ENCODE results near the gene VOPP1. TPM values are rescaled to one million over a fixed set of nuclear protein-coding genes. Genes with fewer than 3 reads are reported as not detected.

VOPP1 gene
- total RNA-seq, 1 donor from 2014 or later = 23.7 TPM

DNA sequence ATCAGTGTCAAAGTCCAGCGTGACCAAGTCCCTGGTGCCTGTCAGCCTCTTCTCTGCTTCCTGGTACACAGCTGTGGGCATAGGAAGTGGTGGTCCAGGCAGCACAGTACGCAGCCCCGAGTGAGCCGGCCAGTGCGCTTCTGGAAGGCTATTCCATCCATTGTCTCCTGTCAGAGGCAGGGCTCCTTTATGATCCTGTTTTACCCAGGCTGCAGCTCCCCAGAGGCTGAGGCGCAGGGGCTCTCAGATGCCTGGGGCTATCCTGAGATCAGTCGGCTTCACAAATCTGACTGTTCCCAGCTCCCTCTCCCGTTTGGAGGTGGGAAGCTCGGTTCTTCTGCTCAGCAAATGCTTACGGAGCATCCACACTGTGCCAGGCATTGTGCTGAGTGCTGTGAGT lies 136.8 kb downstream of the VOPP1 start:
- peaks cover 21% of the 10 kb centered on the region for H3K4me1 ChIP-seq
- intact Hi-C loops (cut with micrococcal nuclease) = loop anchor here (10.0 kb wide), 1 partner anchor 159 kb away; no protein-coding TSS in a partner anchor
- H3K27me3 ChIP-seq (ENCODE audit: low read depth) = no peaks in the 10 kb centered on the region
- no peak for DNase-seq
- H3K36me3 ChIP-seq = no peaks in the 10 kb centered on the region
- no peaks in the 10 kb centered on the region for H3K9me3 ChIP-seq (replicated peaks)
- H3K4me3 ChIP-seq = no peak overlapping the region
- TF ChIP-seq, protein P1, sequence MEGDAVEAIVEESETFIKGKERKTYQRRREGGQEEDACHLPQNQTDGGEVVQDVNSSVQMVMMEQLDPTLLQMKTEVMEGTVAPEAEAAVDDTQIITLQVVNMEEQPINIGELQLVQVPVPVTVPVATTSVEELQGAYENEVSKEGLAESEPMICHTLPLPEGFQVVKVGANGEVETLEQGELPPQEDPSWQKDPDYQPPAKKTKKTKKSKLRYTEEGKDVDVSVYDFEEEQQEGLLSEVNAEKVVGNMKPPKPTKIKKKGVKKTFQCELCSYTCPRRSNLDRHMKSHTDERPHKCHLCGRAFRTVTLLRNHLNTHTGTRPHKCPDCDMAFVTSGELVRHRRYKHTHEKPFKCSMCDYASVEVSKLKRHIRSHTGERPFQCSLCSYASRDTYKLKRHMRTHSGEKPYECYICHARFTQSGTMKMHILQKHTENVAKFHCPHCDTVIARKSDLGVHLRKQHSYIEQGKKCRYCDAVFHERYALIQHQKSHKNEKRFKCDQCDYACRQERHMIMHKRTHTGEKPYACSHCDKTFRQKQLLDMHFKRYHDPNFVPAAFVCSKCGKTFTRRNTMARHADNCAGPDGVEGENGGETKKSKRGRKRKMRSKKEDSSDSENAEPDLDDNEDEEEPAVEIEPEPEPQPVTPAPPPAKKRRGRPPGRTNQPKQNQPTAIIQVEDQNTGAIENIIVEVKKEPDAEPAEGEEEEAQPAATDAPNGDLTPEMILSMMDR (IDR thresholded peaks at IDR 0.05; ENCODE audit: borderline replicate concordance) = no peak
- no peak overlapping the region for H3K27ac ChIP-seq (replicated peaks)

DNA sequence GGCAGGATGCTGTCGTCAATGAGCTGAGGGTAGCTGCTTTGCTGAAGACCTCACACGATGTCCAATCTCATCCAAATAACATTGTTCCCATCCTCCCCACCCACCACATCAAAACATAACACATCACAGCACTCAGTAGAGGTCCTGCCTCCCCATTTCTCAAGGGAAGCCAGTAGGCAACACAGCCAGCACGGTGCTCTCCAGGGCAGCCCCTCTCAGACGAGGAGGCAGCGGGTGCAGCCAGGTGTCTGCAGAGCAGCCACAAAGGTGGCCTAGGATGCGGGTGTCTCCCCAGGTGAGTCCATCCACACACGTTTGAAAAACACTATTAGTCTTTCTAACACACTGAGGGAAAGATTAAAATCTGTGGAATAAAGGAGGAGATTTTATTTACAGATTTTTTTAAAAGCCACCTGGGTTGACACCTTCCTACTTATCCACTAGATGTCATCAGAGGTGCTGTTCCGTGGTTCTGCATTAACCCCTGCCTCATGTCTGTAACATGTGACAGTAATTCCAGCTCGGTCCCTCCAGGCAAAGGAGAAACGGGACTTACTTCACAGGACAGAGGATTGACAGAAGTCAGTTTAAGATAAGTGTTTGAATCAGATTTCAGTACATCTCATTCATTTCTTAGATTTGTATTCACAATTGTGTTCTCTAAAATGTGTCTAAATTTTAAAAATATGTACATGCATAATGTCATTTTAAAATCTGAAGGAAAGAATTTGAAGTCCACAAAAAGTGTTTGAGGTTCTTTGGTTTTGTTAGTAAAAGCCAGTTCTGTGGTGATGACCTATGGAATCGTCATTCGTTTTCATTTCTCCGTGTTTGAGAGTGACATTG lies 139.1 kb downstream of the VOPP1 start:
- intact Hi-C loops (cut with micrococcal nuclease) = loop anchor here (10.0 kb wide), 1 partner anchor 162 kb away; no protein-coding TSS in a partner anchor
- Histone ChIP-seq H3K9me3 (replicated peaks) (no peaks in the 10 kb centered on the region), H3K4me1 (no peaks in the 10 kb centered on the region), H3K27me3 (ENCODE audit: low read depth) (no peaks in the 10 kb centered on the region), H3K27ac (replicated peaks) (no peak overlapping the region), H3K36me3 (no peaks in the 10 kb centered on the region), H3K4me3 (no peak overlapping the region)
- DNase-seq = no peak
- TF ChIP-seq, protein P1 (IDR thresholded peaks at IDR 0.05; ENCODE audit: borderline replicate concordance) = peak; percentile 66

DNA sequence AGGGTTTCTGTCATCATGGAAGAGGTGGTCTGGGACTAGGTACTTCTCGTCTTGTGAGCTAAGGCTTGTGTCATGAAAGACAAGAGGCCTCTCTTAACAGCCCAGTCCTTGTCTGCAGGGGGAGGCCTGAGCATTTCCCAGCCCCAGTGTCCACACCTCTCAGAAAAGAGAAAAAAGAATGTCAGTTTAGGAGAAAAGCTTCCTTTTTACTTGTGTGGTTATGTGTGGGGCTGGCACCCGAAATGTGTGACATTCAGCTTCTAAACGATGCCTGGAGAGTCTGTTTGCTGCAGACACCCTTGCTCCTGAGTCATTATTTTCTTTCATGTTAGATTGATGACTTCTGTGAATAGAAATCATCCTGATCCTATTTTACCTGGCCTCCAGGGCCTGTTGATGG lies 139.8 kb downstream of the VOPP1 start:
- intact Hi-C loops (cut with micrococcal nuclease) = loop anchor here (10.0 kb wide), 1 partner anchor 162 kb away; no protein-coding TSS in a partner anchor

DNA sequence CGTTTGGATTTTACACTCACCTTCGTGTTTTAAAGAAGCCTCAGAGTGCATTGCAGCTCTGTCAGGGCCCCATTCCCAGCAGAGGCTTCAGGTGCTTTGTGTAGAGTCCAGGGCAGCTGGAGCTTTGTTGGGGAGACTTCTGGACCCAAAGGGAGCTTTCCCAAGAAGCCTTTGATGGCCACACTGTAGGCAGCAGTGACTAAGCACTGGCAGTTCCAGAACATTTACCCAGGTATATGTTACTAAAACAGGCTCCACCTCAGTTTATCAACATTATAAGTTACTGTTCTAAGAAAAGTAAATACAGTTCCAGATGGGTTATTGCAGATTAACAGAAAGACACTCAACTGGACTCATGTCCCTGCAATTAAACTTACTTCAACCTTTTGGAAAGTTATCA lies 140.4 kb downstream of the VOPP1 start:
- Histone ChIP-seq H3K27me3 (ENCODE audit: low read depth) (no peaks in the 10 kb centered on the region), H3K27ac (replicated peaks) (no peak overlapping the region), H3K36me3 (no peaks in the 10 kb centered on the region), H3K9me3 (replicated peaks) (no peaks in the 10 kb centered on the region), H3K4me1 (no peaks in the 10 kb centered on the region), H3K4me3 (no peak overlapping the region)
- intact Hi-C loops (cut with micrococcal nuclease) = loop anchor here (10.0 kb wide), 1 partner anchor 163 kb away; no protein-coding TSS in a partner anchor
- TF ChIP-seq, protein P1 (IDR thresholded peaks at IDR 0.05; ENCODE audit: borderline replicate concordance) = no peak
- DNase-seq = no peak

More for the DNA sequence above, 139.8 kb downstream of the VOPP1 start:
- Histone ChIP-seq H3K27ac (replicated peaks) (no peak overlapping the region), H3K9me3 (replicated peaks) (no peaks in the 10 kb centered on the region), H3K36me3 (no peaks in the 10 kb centered on the region), H3K27me3 (ENCODE audit: low read depth) (no peaks in the 10 kb centered on the region), H3K4me1 (no peaks in the 10 kb centered on the region), H3K4me3 (no peak overlapping the region)
- DNase-seq = no peak
- TF ChIP-seq, protein P1 (IDR thresholded peaks at IDR 0.05; ENCODE audit: borderline replicate concordance) = no peak

DNA sequence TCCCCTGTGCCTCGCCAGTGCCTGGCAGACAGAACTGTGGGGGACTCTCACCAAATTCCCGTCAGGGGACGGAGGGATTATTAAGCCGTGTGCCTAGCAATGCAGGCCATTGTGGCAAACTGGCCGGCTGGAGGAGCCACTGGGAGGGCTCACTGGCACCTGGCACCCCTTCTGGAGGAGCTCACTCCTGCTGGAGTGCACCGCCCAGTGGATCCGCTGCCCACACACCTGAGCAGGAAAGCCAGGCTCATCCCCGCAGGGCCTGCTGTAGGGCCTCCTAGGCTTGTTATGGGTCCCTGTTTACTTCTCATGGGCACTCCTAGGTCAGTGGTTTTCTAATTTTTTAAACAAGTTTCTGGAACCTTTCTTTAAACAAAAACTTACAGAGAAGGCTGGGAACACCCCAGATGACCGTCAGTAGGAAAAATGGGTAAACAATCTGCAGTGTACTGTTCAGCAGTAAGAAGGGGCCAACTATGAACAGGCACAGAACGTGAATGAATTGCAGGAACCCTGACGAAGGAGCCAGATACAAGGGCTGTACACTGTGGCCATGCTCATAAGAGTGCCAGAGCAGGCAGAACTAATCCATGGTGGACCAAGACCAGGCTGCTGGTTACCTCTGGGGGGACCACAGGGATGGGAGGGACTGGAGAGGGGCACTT lies 142.3 kb downstream of the VOPP1 start:
- peaks cover 10% of the 10 kb centered on the region for H3K36me3 ChIP-seq
- no peaks in the 10 kb centered on the region for H3K4me1 ChIP-seq
- DNase-seq = no peak
- no peak overlapping the region for H3K27ac ChIP-seq (replicated peaks)
- H3K9me3 ChIP-seq (replicated peaks) = no peaks in the 10 kb centered on the region
- no peaks in the 10 kb centered on the region for H3K27me3 ChIP-seq (ENCODE audit: low read depth)
- H3K4me3 ChIP-seq = no peak overlapping the region
- intact Hi-C loops (cut with micrococcal nuclease) = loop anchor here (10.0 kb wide), 1 partner anchor 165 kb away; no protein-coding TSS in a partner anchor
- TF ChIP-seq, protein P1 (IDR thresholded peaks at IDR 0.05; ENCODE audit: borderline replicate concordance) = no peak

Data from left ventricle myocardium inferior (tissue), 1 donor.